Activated CD4-positive, alpha-beta T cell treated with anti-CD3 and anti-CD28 coated beads, Interleukin-2, amount 50 U/mL, for 4 hours (primary cell): Measurements from ENCODE around the gene MIR17HG.

Source experiments
- DNase-seq, 2 experiments: peaks; one replicate each; pipeline ENCODE4 v3.0.0-alpha.2; 2020

The MIR17HG gene

DNA sequence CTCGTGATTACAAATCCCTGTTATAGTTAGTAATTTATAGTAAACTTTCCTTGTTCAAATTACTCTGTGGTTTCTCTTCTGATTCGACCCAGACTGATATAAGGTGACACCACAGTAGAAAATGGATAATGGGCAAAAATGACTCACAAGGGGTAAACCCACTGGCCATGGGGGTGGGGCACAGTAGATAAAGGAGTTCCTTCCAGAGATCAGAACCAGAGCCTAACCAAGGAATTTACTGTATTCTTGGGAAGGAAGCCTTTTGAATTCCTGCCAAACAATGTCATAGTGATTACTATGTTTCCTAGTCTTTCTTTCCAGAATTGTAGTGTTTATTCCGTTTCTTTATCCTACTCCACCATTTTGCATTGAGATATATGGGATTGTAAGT is 21.9 kb downstream of the MIR17HG start:
- DNase-seq, result no peak

DNA sequence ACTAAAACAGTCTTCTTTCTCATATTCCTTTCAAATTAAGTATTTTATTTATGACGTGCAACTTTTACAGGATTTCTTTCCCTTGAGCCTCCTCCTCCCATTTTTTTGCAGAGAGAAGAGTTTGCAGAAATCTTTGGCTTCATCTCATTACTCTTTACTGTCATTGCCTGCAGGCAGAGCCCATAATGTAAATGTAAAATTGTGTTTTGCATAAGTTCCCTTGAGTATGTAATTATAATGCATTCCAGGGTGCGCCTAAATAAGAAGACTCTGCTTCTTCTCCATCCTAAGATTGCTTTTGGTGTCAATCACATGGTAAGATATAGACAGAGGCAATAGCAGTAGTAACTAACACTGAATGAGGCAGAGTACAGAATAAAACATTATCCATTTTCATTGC is 23.0 kb downstream of the MIR17HG start:
- DNase-seq, result no peak

DNA sequence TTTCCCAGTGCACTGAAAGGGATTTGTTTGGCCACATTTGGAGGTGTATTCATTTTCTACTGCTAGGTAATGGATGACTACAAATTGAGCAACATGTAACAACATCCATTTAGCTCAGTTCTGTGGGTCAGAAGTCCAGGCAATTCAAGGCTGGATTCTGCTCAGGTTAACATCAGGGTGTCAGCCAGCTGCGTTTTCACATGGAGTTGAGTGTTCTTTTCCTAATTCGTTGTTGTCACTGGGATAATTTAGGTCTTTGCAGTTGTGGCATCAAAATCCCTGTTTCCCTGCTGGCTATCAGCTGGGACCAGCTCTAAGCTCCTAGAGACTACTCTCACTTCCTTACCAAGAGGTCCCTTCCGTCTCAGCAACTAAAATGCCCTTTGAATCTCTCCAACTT is 25.4 kb downstream of the MIR17HG start:
- no peak for DNase-seq

DNA sequence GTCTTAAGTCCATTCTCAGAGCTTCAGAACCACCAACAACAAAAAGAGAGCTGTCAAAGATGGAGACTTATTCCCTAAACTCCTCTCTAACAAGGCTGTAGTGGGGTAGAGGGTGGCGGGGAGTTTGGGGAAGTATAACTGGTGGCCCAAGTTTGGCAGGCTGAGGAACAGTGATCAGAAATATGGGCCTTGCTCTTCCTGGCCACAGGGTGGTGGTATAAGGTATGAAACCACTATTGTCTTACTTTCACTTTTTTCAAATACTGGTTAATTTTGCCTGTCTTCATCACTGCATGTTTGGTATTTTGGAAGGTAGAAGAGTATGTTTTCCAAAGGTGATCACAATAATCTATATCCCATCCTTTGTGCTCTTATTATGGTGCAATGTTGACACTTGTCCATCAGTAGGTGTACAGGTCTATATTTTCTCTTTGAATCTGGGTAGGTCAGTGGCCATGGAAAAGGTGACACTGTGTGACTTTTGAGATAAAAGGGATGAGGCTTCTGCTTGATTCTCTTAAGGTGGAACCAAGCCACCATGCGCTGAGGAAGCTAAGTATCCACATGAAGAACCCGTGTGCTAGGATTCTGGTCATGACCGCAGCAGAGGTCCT is 27.7 kb downstream of the MIR17HG start:
- no peak for DNase-seq

DNA sequence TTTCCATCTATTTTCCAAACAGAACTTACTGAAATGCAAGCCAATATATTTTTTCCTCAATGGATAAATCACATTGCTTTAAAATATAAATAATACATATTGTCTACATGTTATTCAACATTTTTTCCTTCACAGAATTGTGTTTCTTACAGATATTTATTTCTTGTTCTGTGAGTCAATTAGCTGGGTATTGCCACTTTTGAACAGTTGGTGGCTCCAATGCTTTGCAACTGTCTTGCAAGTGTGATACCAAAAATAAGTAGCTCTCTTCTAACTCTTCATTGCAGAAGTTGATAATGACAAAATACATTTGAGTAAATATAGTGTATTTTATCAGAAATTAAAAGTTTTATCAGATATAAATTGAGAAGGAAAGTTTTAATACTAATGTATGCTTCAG is 33.9 kb downstream of the MIR17HG start:
- DNase-seq, result no peak

DNA sequence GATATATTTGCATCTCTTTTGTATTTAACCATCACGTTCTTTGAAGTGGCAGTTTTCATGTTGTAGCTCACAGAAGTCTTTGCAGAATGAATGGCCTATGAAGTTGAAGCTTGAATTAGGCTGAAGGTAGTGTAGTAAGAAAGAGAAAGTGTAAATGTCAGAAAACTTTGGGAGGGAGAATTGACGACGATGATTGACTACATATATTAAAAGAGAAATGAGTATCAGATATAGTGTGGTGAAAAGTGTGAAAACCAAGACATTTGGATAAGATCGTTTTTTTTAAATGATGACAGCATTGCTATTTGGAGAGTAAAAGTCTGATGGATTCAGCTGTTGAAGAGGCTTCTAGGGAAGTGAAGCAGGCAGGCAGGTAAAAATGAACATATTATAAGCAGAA is 36.3 kb downstream of the MIR17HG start:
- DNase-seq, result no peak

DNA sequence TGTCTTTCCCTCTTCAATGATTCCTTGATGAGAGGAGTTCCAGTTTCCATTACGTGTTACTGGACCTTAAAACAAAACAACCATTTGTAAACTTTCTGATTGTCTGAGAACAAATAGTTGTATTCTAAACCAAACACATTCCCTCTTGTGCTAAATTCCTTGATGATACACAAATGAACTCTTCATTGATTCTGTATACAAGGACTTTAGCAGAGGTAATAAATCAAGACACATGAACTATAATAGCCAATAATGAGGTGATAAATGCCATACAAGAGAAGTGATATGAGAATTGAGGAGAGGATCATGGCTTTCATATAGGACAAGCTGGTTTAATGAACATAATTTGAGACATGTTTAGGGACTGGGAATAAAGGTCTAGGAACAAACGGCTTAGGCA is 37.4 kb downstream of the MIR17HG start:
- no peak for DNase-seq

DNA sequence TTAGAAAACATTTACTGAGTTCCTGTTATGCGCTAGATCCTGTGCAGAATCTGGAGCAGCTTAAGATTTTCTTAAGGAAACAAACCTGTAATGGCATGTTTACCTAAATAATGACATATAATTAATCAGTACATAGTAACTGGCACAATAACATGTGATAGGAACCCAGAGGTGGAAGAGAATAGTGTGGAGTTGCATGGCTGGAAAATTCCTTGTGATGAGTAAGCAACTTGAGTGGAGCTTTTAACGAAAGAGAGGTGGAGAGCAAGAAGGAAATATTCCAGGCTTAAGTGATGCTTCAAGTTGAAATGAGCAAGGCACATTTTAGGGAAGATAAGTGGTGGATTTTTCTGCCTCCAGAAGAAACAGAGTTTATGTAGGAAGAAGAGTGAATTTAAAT is 41.7 kb downstream of the MIR17HG start:
- no peak for DNase-seq

DNA sequence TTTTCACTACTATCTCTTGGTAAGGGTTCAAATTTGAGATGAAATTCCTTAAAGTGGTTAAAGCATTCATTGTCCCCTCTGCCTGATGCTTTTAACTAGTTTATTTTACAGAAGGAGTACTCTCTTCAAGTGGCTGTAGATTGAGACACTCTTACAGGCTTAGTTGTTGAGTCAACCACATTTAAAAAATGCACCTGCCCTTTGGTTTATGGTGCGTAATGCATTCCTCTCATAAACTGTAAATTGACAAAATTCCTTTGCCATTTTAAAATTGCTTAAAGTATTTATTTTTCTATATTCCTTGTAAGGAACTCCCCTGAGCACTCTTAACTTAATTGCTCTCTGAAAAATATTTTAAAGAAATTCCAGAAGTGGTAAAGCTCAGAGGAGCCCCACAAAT is 50.1 kb downstream of the MIR17HG start:
- DNase-seq, result no peak

DNA sequence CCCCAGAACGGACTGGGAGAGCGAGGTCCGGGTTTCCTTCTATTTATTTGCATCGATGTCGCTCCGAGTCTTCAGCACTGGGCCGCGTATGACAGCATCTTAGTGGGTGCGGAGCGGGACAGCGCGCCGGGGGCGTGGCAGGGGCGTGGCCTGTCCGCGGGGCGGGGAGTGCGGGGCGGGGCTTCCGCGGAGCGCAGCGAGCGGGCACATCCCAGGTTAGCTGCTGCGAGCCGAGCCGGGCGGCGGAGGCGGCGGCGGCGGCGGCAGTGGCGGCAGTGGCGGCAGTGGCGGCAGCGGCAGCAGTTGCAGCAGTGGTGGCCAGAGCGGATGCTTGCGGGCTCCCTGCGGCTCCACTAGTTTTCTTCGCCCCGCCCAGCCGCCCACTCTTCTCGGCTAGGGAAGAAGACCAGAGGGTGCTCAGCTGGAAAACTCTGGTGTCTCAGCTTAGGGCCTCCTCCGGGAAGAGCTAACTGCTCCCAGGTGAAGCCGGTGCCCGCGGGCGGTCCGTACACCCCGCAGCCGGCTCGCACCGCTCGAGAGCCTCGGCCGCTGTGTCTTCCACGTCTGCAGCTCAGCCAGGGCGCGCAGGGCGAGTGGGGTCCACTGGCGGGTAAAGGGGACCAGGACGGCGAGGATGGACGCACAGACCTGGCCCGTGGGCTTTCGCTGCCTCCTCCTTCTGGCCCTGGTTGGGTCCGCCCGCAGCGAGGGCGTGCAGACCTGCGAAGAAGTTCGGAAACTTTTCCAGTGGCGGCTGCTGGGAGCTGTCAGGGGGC is 51.1 kb downstream of the MIR17HG start, which contains the start of gene GPC5:
TSS of gene GPC5 (plus strand) at position 209 of the 776 bp plus-strand sequence.
- DNase-seq, result peak; percentile 75

DNA sequence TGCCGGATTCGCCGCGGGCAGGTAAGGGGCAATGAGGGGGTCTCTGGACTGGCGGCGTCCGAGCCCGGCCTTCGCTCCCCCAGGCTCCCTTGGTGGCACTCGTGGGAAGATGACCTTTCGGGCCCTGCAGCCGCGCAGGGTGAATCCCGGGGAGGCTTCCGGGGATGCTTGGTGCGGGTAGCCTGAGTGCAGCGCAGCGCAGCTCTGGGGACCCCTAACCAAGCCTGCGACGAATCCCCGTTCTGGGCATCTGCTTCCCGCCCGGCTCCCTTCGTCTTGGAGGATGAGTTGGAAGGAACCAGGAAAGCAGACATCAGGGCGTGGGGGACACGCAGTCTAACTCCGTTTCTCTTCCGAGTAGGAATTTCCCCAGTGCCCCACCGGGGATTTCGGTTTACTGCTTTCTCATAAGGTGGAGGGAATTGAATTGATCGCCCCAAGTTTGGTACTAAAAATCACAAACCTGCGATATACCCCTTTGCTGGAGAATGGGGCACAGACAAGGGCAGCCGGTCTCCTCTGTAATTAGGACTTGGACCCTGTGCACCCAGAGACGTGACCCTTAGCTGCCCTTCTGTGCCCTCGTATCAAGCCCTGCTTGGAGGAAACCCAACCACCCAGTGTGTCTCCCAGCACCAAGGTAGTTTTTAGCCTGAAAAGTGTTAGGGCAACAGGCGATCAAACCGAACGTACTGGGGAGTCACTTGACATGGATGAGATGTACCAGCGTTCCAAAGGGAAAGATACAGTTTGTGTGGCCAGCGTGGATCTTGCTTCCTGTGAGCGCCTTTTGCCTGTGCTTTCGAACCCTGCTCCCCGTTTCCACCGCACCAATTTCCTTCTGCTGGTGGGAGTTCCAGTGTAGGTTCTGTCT is 51.9 kb downstream of the MIR17HG start:
- no peak for DNase-seq

DNA sequence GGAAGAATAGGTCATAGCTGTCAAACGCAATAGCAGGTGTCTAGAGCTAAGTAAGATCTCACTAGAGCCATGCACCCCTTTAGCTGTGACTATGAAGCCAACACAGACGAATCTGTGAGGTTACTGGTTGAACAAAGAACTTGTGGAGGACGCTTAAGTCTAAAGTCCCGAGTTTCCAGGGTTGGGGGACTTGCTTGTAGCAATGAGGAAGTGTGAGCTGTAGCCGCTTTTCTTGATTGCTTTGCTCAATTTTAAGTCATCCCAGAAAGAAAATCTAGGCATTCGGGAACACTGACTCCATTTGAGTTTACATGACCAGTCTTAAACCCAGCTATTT is 52.5 kb downstream of the MIR17HG start:
- DNase-seq, result no peak

DNA sequence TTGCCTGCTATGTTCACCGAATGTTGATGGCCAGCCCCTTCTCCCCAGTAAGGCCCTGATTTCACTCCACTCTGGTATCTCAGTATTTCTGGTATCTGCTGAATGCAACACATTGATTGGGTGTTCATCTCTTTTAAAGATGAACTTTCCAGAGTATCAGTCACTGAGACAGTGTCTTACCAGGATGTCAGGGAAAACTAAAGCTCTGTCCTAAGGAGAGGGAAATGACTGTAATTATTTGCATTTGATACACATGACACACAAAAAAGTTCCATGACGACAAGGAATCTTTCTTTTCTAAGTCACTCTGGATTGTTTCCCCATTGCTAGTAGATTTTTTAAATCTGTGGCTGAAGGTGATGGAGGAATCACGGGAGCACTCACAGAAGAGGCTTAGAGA is 53.2 kb downstream of the MIR17HG start:
- no peak for DNase-seq

DNA sequence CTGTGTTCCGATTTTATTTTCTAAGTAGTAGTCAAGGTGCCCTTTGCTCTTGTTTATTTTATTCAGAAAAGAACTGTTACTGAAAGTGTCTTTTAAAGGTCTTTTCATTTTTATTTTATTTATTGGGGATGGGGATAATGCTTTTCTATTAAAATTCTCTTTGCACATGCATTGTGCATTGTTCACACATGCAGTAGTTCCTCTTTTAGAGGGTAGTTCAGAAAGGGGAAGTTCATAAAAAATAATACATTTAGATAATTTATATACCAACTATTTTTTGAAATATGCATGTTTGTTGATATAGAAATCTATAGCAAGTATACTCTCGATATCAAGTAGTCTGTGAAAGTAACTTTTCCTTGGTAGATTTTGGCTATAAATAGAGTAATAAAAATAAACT is 54.4 kb downstream of the MIR17HG start:
- DNase-seq, result no peak
